Measurements from ENCODE around the gene PAN2.
A peak's percentile ranks its signal among the peaks of the same experiment; 100 is the strongest.
"Not testable (repeated sequence)": the region's sequence is repeated elsewhere in the genome, so short reads cannot be mapped to it uniquely, and the experiment has no call there.

PAN2 gene

GRCh38 chr12:56347255-56347654 lies 13.5 kb upstream of the PAN2 start:
- not testable (repeated sequence) for DNase-seq (ENCODE audit: low read depth in 2 of 2)

GRCh38 chr12:56346675-56347074 lies 12.9 kb upstream of the PAN2 start:
- DNase-seq (ENCODE audit: low read depth in 2 of 2) = no peak

- DNase-seq (ENCODE audit: low read depth in 2 of 2) = not testable (repeated sequence)
These were observed 8.5 kb upstream of the PAN2 start for GRCh38 chr12:56342290-56342689.

GRCh38 chr12:56341616-56342015 lies 7.8 kb upstream of the PAN2 start:
- DNase-seq (ENCODE audit: low read depth in 2 of 2) = no peak

GRCh38 chr12:56339158-56339422 lies 5.3 kb upstream of the PAN2 start:
- DNase-seq (ENCODE audit: low read depth in 2 of 2) = no peak

- peak; percentile 84 to 87 for DNase-seq (ENCODE audit: low read depth in 2 of 2)
These were observed 4.7 kb upstream of the PAN2 start, which contains the start of gene IL23A for GRCh38 chr12:56338308-56339157. Gene IL23A, plus strand, starts transcription at chr12:56338884. Its CDS starts 161 bp downstream, at chr12:56339045.

GRCh38 chr12:56337753-56338251 lies 4.0 kb upstream of the PAN2 start:
- no peak for DNase-seq (ENCODE audit: low read depth in 2 of 2)

GRCh38 chr12:56336361-56337167 lies 2.8 kb upstream of the PAN2 start:
- no peak for DNase-seq (ENCODE audit: low read depth in 2 of 2)

- DNase-seq (ENCODE audit: low read depth in 2 of 2) = not testable (repeated sequence)
These were observed 1.7 kb upstream of the PAN2 start for GRCh38 chr12:56335527-56335926.

GRCh38 chr12:56334490-56334793 lies 642 bp upstream of the PAN2 start:
- no peak for DNase-seq (ENCODE audit: low read depth in 2 of 2)

- DNase-seq (ENCODE audit: low read depth in 2 of 2) = no peak
These were observed 562 bp downstream of the PAN2 start for GRCh38 chr12:56333197-56333678.

- no peak for DNase-seq (ENCODE audit: low read depth in 2 of 2)
These were observed 1.1 kb downstream of the PAN2 start for GRCh38 chr12:56332512-56333196.

- DNase-seq (ENCODE audit: low read depth in 2 of 2) = no peak
These were observed 2.8 kb downstream of the PAN2 start for GRCh38 chr12:56330936-56331490.

GRCh38 chr12:56326533-56326932 lies 7.3 kb downstream of the PAN2 start:
- DNase-seq (ENCODE audit: low read depth in 2 of 2) = no peak

GRCh38 chr12:56326126-56326525 lies 7.7 kb downstream of the PAN2 start:
- no peak for DNase-seq (ENCODE audit: low read depth in 2 of 2)

- DNase-seq (ENCODE audit: low read depth in 2 of 2) = no peak
These were observed 9.6 kb downstream of the PAN2 start for GRCh38 chr12:56324206-56324605.

- DNase-seq (ENCODE audit: low read depth in 2 of 2) = not testable (repeated sequence)
These were observed 12.2 kb downstream of the PAN2 start for GRCh38 chr12:56321610-56322009.

GRCh38 chr12:56321027-56321426 lies 12.8 kb downstream of the PAN2 start:
- DNase-seq (ENCODE audit: low read depth in 2 of 2) = no peak

- no peak for DNase-seq (ENCODE audit: low read depth in 2 of 2)
These were observed 16.1 kb downstream of the PAN2 start for GRCh38 chr12:56317675-56318074.

GRCh38 chr12:56315622-56316473 lies 18.0 kb downstream of the PAN2 start, which contains the start of gene CNPY2:
Gene CNPY2, minus strand, starts transcription at chr12:56315988. Its CDS starts 771 bp downstream, at chr12:56315217.
- peak; percentile 94 to 95 for DNase-seq (ENCODE audit: low read depth in 2 of 2)

GRCh38 chr12:56315249-56315621 lies 18.6 kb downstream of the PAN2 start:
- DNase-seq (ENCODE audit: low read depth in 2 of 2) = no peak
